ENCODE data around the gene CLASP2.

CLASP2 gene

GRCh38 chr3:33644582-33644981 lies 73.5 kb downstream of the CLASP2 start:
- no peak for TF ChIP-seq CTCF (conservative IDR thresholded peaks at IDR 0.05; ENCODE audit: low read depth, low read length)

DNA sequence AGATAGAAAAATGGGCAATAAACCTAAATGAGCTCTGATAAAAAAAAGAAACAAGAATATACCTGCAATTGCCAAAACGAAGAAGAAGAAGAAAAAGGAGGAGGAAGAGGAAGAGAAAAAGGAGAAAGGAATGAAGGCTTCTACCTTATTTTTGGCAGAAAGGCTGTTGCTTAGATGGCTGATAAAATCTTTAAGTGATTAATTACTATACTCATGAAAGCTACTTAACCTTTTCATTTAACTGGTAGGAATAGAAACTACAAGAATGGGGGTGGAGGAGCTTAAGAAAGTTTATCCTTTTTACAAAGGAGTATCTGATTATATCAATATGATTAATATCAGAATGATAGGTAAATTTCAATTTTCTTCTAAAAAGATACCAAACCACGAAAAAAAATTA lies 75.2 kb downstream of the CLASP2 start:
- no peak for TF ChIP-seq CTCF (conservative IDR thresholded peaks at IDR 0.05; ENCODE audit: low read depth, low read length)
- H3K4me3 ChIP-seq (ENCODE audit: low read length): no peak overlapping the region
- DNase-seq (ENCODE audit: low read depth): no peak

More at GRCh38 chr3:33644582-33644981, 73.5 kb downstream of the CLASP2 start:
- no peak overlapping the region for H3K4me3 ChIP-seq (ENCODE audit: low read length)
- DNase-seq (ENCODE audit: low read depth): no peak

GRCh38 chr3:33639889-33640288 lies 78.2 kb downstream of the CLASP2 start:
- no peak overlapping the region for H3K4me3 ChIP-seq (ENCODE audit: low read length)
- no peak for TF ChIP-seq CTCF (conservative IDR thresholded peaks at IDR 0.05; ENCODE audit: low read depth, low read length)
- no peak for DNase-seq (ENCODE audit: low read depth)

DNA sequence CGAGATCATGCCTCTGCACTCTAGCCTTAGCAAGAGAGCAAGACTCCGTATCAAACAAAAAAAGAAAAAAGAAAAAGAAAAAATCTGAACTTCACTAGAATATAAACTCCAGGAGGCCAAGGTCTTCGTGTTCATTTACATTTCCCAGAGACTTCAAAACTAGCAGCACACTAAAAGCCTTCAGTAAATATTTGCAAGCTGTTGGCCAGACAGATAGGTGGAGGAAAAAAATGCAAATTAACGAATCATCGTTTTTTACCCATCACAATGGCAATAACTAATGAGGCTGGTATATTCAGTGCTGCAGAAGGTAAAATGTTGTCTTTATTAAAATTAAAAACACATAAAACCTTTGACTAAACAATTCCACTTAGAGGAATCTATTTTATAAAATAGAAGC lies 80.6 kb downstream of the CLASP2 start:
- DNase-seq (ENCODE audit: low read depth): no peak
- H3K4me3 ChIP-seq (ENCODE audit: low read length): no peak overlapping the region
- TF ChIP-seq CTCF (conservative IDR thresholded peaks at IDR 0.05; ENCODE audit: low read depth, low read length): no peak

- TF ChIP-seq CTCF (conservative IDR thresholded peaks at IDR 0.05; ENCODE audit: low read depth, low read length): peak; percentile 59
- peak; percentile 26 for DNase-seq (ENCODE audit: low read depth)
- no peak overlapping the region for H3K4me3 ChIP-seq (ENCODE audit: low read length)
Measured at GRCh38 chr3:33636125-33636850, 81.8 kb downstream of the CLASP2 start.

DNA sequence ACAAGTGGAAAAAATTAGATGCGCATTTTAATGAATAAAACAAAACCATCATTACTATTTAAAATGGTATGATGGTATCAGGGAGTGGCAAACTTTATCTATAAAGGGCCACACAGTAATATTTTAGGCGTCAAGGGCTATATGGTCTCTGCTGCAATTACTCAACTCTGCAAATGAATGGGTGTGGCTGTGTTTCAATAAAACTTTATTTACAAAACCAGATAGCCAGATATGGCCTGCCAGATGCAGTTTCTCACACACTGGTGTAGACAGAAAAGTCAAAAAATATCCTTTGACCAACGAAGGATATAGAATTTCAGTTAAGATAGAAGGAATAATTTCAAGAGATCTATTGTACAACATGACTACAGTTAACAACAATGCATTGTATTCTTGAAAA lies 83.8 kb downstream of the CLASP2 start:
- H3K4me3 ChIP-seq (ENCODE audit: low read length): no peak overlapping the region
- no peak for TF ChIP-seq CTCF (conservative IDR thresholded peaks at IDR 0.05; ENCODE audit: low read depth, low read length)
- no peak for DNase-seq (ENCODE audit: low read depth)

- no peak overlapping the region for H3K4me3 ChIP-seq (ENCODE audit: low read length)
- DNase-seq (ENCODE audit: low read depth): no peak
- no peak for TF ChIP-seq CTCF (conservative IDR thresholded peaks at IDR 0.05; ENCODE audit: low read depth, low read length)
Measured at GRCh38 chr3:33629219-33629618, 88.8 kb downstream of the CLASP2 start.
